ENCODE results near the gene PDE7B. TPM values are rescaled to one million over a fixed set of nuclear protein-coding genes. Genes with fewer than 3 reads are reported as not detected.

The PDE7B gene
- total RNA-seq, 2 donors from 2014 or later, result 9.0 to 11.2 TPM

DNA sequence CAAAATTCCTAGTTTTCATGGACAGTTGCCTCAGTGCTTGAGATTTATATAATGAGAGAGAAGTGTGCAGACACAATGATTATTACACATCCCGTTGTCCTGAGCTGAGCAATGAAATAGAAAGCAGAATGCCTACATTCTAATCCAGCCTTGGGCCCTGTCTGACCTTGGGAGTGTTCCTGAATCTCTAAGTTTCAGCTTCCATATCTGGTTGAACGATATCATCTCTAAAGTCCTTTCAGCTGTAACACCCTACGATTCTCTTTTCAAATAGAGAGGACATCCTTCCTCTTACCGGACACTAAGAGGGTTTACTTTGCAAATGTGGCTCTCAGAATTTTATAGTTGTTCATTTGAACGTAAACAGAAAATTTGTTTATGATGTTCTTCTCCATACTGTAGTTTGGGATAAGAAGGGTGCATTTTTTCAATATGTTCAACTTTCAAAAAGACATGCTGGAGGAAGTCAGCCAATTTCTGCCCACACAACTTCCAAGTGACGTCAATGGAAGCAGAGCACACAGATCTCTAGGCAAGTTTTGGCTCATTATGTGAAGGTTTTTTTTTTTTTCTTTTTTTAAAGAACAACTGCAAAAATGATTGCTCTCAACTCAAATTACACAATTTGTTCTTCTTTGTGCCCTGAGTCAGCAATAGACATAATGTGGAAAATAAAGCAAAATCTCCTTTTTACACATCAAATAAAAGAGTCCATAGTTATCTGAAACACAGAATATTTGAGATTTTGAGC is 50.4 kb downstream of the PDE7B start:
- TF ChIP-seq, protein P1, sequence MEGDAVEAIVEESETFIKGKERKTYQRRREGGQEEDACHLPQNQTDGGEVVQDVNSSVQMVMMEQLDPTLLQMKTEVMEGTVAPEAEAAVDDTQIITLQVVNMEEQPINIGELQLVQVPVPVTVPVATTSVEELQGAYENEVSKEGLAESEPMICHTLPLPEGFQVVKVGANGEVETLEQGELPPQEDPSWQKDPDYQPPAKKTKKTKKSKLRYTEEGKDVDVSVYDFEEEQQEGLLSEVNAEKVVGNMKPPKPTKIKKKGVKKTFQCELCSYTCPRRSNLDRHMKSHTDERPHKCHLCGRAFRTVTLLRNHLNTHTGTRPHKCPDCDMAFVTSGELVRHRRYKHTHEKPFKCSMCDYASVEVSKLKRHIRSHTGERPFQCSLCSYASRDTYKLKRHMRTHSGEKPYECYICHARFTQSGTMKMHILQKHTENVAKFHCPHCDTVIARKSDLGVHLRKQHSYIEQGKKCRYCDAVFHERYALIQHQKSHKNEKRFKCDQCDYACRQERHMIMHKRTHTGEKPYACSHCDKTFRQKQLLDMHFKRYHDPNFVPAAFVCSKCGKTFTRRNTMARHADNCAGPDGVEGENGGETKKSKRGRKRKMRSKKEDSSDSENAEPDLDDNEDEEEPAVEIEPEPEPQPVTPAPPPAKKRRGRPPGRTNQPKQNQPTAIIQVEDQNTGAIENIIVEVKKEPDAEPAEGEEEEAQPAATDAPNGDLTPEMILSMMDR (IDR thresholded peaks at IDR 0.05), result no peak
- Histone ChIP-seq H3K4me3 (peak overlapping the region; percentile 8 to 10), H3K9me3 (no peaks in the 10 kb centered on the region), H3K36me3 (no peaks in the 10 kb centered on the region), H3K27me3 (no peaks in the 10 kb centered on the region), H3K4me1 (peaks cover 0 to 21% of the 10 kb centered on the region in 2 donors), H3K27ac (peak overlapping the region; percentile 48 to 77)
- peak; percentile 72 for DNase-seq (ENCODE audit: low spot score)

DNA sequence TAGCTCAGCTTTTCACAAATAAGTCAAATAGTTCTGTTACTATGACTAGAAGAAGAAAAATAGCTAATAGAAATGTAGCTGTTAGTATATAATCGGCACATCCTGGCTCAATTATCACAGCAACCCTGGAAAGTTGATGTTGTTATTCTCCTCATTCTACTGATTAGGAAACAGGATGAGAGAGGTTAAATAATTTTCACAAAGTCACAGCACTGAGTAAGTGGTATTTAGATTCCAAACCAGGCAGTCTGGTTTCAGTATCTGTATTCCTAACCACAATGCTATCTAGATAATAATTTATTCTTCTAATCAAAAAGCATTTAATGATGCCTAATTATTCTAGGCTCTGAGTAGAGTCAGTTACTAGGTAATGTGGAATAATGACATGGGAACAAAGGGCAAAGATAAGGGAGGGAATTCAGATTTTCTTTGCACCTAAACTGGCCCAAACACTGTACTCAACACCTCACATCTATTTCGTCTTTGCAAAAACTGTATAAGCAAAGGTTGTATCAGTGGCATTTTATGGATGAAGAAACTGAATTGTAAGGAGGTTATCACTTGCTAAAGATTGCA is 51.3 kb downstream of the PDE7B start:
- H3K27ac ChIP-seq, result peak overlapping the region; percentile 36 to 77
- H3K27me3 ChIP-seq, result no peaks in the 10 kb centered on the region
- TF ChIP-seq, protein P1 (IDR thresholded peaks at IDR 0.05), result no peak
- H3K4me1 ChIP-seq, result peaks cover 0 to 21% of the 10 kb centered on the region in 2 donors
- H3K4me3 ChIP-seq, result no peak overlapping the region
- DNase-seq (ENCODE audit: low spot score), result no peak
- no peaks in the 10 kb centered on the region for H3K36me3 ChIP-seq
- H3K9me3 ChIP-seq, result no peaks in the 10 kb centered on the region

GRCh38 chr6:135904666-135905065 is 53.2 kb downstream of the PDE7B start:
- DNase-seq (ENCODE audit: low spot score), result no peak
- Histone ChIP-seq H3K27ac (no peak overlapping the region), H3K27me3 (no peaks in the 10 kb centered on the region), H3K4me3 (no peak overlapping the region), H3K4me1 (peaks cover 0 to 21% of the 10 kb centered on the region in 2 donors), H3K36me3 (no peaks in the 10 kb centered on the region), H3K9me3 (no peaks in the 10 kb centered on the region)
- TF ChIP-seq, protein P1 (IDR thresholded peaks at IDR 0.05), result no peak

DNA sequence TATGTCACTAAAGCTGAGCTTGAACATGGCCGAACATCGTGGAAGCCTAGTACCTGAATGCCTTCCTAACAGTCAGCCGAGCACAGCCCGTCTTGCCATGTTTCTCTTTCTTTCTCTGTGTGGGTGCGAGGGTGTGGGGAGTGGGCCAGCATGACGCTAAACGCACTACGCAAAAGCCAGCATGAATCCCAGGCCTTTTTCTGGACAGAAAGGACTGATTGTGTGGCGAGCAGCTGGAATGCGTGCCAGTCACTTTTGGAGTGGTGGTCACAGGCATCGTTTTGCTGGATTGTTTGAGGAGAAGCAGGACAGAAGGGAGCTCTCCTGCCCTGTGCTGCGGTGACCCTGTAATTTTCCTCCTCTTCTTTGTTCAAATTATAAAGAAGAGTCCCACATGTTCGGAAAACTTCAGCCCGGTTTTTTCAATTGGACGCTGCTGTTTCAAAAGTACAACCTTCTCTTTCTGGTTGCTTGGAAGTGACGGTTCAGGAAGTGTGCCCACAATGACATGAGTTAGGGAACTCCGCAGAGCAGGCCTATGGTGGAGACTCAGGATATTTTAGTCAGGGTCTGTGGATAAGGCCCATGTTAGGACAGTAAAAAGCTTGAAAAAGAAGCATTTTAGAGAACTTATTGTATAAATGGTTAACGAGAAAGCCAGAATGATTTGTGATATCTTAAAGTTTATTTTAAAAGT is 54.3 kb downstream of the PDE7B start:
- H3K36me3 ChIP-seq, result no peaks in the 10 kb centered on the region
- TF ChIP-seq, protein P1 (IDR thresholded peaks at IDR 0.05), result no peak
- DNase-seq (ENCODE audit: low spot score), result no peak
- H3K27me3 ChIP-seq, result no peaks in the 10 kb centered on the region
- no peaks in the 10 kb centered on the region for H3K9me3 ChIP-seq
- H3K4me1 ChIP-seq, result peaks cover 0 to 21% of the 10 kb centered on the region in 2 donors
- H3K27ac ChIP-seq, result no peak overlapping the region
- H3K4me3 ChIP-seq, result no peak overlapping the region

- no peak for DNase-seq (ENCODE audit: low spot score)
- no peaks in the 10 kb centered on the region for H3K9me3 ChIP-seq
- no peaks in the 10 kb centered on the region for H3K36me3 ChIP-seq
- TF ChIP-seq, protein P1 (IDR thresholded peaks at IDR 0.05), result no peak
- H3K4me3 ChIP-seq, result no peak overlapping the region
- H3K4me1 ChIP-seq, result peaks cover 0 to 14% of the 10 kb centered on the region in 2 donors
- no peak overlapping the region for H3K27ac ChIP-seq
- no peaks in the 10 kb centered on the region for H3K27me3 ChIP-seq
These were observed 55.0 kb downstream of the PDE7B start for GRCh38 chr6:135906542-135906941.

All from right atrium auricular region (tissue), 2 donors.